ELF-1 (cell line): Measurements from ENCODE around the gene TP53I13.

Experiments
- DNase-seq: peaks from one replicate; pipeline ENCODE4 v3.0.0-alpha.2; 2016; ENCODE audit warnings: low read depth, low spot score

TP53I13 gene

DNA sequence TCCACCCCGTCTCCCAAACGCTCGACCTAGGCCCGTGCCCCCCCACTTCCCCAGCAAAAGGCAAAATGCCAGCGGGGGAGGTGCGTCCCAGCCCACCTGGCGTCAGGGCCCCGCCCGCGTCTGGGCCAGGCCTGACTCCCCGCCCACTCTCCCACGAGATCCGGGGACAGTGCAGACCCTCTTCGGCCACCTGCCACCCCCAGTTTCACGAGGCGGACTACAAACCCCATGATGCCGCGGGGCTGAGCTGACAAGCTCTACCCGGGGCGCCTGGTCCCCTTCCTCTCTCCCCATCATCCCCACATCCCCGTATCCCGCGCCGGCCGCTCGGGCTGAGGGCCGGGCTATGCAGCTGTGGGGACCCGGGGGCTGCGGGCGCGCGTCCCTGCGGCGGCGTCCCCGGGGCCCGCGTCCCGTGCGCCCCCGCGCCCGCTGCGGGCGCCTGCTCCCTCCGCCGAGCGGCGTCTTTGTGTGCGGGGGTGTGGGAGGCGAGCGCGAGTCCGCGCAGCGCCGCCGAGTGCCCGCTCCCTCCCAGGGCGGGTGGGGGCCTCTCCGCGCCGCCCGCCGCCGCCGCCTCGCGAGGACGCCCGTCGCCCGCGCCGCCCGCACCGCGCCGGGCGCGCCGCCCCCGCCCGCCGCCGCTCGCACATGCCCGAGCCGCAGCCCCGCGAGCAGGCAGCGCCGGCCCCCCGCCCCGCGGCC is 24.5 kb downstream of the TP53I13 start, which contains the start of gene ANKRD13B:
Gene ANKRD13B (plus strand): TSS at position 283 of the 702 bp plus-strand sequence. CDS start 490 bp downstream, outside the sequence.
- no peak for DNase-seq

DNA sequence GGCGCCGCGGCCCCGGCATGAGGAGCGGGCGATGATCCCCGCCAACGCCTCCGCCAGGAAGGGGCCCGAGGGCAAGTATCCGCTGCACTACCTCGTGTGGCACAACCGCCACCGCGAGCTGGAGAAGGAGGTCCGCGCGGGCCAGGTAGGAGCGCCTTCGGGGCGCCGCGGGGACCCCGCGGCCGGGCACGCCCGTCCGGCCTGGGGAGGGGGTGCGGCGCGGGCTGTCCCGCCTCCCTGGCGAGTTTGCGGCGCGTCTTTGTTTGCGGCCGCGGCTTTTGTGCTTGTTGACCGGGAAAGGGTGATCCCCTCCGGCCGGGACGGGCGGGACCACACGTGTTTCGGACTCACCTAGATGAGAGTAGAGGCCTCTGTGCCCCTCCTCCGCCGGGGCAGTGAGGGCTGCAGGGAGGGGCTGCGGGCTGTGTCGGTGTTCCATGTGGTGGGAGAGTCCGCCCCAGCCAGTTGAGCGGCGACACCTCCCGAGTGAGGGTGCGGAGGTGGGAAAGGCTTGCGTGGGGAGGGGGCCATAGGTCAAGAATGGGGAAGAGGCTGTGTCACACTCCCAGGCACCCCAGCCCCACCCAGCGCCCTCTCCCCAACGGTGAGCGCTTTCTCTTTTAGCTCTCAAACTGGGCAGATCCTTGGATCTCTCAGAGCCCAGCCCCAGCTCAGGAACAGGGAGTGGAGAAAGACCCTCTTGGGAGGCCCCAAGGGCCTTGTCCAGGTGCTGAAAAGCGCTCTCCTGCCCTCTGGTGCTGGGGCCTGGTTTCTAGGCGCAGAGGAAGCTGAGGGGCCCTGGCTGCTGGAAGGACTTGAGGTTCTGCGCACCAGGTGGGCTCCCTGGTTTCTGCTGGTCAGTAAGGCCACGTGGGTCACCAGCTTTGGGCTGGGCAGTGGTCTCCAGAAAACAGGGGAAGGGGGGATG is 25.4 kb downstream of the TP53I13 start:
- DNase-seq, result peak; percentile 74

DNA sequence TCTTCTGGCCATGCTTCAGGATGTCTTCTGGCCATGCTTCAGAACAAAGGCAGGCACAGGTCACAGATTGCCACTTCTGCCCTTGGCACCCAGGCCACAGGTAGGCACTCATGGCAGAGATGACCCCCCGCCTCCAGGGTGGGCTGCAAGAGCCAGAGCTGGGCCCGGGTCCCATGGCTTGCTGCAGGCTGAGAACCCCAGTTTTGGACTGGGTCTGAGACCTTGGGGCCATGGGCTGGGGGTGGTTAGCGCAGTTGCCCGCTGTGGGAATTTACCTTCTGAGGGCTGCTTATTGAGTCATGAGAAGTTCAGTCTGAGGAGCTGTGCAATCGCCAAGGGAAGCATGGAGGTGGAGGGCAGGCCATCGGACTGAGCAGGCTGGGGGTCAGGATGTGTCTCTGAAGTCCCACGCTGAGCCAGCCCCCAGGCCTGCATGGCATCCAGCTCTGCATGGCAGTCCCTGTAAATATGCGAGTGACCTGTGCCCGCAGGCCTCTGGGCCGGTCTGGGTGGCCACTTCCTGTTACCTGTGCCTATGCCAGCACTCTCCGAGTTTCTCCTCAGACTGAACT is 26.1 kb downstream of the TP53I13 start:
- no peak for DNase-seq

DNA sequence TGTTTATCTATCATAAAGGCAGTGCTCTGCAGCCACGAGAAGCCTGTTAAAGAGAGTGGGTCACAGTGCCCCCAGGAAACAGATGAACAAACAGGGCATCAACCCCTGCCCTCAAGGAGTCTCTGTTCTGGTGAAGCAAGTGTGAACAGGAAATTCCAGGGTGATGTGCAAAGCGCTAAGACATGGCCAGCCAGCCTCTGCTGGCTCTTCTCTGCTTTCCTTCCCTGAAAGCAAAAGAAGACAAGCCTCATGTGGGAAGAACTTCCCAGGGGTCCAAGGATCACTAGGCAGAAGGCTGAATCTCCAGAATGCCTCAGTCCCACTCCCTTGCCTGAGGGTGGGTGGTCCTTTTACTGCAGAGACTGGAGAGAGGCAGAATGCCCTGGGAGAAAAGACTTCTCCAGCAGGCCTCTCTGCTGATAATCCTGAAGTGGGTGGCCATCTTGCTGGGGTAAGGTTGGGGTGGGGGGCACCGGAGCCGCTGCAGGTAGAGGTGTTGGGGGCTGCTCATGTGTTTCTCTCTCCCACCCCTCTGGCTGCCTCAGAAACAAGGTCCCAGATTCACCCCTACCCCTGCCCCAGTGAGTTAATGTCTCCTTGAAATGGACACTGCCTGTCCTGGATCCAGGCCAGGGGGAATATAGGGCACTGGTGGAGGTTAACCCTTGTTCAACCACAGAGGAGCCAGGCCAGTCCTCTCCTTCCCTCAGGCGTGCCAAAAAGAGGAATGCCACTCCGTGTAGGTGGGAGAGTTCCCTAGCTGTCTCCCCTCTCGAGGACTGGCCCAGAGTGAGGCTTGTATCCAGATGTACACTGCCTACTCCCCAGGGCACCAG is 26.8 kb downstream of the TP53I13 start:
- peak; percentile 47 for DNase-seq

DNA sequence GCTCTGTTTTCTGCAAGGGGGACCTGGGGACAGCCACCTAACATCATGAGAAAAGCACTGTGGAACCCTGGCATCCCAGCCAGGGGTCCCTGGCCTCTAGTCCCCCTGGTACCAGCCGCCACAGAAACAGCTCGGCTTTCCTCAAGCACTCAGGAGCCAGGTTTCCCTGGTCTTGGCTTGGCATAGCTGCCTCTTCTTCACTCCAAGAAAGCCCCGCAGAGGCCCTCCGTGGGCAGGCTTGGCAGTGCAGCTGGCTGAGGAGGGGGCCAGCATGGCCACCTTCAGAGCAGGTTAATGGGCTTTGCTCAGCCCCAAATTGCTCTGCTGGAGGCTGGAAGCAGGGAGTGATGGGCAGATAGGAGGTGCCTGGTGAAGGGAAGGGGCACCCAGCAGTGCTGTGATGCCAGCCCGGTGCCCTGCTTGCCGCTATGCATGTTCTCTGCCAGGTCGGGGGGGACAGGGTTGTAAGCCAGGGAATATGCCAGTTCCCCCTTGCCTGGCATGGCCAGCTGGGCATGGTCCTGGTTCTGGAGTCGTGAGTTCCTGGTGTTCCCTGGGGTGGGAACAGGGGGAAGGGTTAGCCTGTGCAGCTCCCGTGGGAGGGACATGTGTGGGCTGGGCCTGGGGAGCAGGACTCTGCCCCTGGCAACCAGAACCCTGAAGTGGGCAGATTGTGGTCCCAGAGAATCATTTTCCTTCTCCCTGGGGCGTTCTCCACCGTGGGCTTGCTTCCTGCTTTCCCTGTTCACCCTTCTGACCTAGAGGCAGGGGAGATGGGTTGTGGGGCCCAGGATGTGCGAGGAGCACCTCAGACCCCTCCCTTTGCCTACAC is 27.7 kb downstream of the TP53I13 start:
- no peak for DNase-seq

DNA sequence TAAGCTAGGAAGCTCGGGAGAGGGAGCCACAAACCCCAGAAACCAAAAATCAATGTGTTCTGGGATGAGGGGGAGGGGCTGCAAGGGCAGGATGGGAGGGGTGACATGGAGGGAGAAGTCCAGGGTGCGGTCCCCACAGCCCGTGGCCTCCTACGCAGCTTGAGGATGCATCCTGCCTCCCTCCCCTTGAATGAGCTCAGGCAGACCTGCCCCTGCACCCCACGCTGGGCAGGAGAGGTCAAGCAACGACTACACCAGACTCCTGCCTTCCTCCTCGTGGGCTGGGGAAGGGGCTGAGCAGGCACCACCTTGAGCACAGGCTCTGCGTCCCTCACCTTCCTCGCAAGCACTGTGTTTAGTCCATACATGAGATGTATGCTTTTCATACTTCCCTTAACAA is 28.3 kb downstream of the TP53I13 start:
- no peak for DNase-seq

DNA sequence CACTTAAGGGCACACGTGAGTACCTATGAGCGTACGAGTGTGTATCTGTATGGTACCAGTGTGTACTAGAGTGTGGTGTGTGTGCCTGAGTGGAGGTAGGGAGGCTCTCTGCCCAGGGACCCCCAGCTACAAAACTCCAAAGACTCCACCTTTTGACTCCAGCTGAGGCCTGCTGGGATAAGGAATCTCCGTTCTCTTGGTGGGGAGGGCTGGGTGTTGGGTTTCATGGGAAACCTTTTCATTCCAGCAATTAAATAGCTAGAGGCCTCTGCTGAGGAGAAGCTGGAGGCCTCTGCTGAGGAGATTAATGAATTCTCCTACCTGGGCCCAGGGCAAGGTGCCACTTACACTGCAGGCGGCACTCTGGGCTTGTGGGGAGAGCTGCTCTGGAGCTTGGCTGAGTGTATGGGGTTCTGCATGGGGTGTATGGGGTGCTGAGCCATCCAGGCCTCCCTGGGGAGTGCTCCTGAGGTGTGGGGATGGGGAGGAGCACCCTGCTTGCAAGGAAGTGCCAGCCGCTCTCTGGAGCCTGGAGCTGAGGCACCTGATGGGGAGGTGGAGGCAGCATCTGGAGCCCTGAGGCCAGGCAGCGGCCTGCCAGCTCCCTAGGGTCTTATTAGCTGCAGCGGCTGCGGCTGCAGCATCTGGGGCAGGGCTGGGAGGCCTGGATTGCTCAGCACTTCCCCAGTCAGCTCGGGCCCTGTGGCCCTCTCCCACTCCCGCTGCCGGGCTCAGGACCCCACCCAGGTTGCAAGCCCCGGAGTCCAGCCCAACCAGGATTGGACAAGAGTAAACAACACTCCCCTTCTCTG is 29.1 kb downstream of the TP53I13 start:
- DNase-seq, result peak; percentile 71

DNA sequence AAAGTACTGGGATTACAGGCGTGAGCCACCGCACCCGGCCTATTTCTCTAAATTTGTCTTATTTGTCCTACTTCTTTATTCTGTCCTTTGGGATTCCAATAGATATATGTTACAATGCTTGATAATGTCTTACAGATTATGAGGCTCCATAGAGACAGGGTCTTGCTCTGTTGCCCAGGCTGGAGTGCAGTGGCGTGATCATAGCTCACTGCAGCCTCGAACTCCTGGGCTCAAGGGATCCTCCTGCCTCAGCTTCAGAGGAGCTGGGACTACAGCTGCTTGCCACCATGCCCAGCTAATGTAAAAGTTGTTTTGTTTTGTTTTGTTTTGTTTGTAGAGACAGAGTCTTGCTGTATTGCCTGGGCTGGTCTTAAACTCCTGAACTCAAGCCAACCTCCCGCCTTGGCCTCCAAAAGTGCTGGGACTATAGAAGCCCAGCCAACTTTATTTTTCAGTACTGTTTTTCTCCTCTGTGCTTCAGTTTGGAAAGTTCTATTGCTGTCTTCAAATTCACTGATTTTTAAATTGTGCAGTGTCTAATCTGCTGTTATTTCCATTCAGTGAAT is 34.7 kb downstream of the TP53I13 start:
- no peak for DNase-seq

DNA sequence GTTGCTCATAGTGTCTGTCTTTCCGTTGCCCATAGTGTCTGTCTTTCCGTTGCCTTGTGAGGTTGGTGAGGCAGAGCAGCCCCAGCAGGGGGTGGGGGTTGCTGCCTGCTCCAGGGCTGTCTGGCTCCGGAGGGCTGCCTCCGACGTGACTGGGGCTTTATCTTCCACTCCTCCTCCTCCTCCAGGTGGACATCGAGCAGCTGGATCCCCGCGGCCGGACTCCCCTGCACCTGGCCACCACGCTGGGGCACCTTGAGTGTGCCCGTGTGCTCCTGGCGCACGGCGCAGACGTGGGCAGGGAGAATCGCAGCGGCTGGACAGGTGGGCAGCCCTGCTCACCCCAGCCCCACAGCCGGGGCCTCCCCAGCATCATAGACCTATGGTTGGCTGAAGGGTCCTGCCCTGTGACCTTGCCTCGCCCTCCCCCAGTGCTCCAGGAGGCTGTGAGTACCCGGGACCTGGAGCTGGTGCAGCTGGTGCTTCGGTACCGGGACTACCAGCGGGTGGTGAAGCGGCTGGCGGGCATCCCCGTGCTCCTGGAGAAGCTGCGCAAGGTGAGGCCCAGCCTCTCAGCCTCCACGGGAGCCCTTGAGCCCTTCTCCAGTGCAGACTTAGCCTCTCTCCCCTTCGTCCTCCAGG is 39.2 kb downstream of the TP53I13 start:
- DNase-seq, result no peak

DNA sequence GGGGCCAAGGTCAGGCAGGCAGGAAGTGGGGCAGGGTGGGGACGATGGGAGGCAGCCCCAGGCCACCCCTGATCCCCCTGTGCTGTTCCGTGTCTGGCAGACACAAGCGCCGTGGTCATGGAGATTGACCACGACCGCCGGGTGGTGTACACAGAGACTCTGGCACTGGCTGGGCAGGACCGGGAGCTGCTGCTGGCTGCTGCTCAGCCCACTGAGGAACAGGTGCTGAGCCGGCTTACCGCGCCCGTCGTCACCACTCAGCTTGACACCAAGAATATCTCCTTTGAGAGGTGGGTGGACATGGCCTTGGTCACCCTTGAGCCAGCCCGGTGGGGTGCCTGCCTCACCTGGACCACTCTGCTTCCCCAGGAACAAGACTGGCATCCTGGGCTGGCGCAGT is 40.5 kb downstream of the TP53I13 start:
- no peak for DNase-seq

DNA sequence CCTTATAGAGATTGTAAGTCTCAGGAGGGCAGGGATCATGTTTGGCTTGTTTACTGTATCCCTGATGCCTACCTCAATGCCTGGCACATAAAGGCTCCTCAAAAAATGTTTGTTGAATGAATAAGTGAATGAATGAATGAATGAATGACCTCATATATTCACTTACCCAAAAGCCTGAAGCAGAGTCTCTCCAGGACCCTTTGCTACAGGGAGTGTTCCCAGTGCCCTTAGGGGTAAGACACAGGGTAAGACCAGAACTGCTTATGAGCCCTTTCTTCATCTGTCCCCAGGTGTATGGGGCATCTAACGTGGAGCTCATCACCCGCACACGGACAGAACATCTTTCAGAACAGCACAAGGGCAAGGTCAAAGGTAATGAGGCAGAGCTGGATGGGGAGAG is 41.9 kb downstream of the TP53I13 start:
- no peak for DNase-seq

DNA sequence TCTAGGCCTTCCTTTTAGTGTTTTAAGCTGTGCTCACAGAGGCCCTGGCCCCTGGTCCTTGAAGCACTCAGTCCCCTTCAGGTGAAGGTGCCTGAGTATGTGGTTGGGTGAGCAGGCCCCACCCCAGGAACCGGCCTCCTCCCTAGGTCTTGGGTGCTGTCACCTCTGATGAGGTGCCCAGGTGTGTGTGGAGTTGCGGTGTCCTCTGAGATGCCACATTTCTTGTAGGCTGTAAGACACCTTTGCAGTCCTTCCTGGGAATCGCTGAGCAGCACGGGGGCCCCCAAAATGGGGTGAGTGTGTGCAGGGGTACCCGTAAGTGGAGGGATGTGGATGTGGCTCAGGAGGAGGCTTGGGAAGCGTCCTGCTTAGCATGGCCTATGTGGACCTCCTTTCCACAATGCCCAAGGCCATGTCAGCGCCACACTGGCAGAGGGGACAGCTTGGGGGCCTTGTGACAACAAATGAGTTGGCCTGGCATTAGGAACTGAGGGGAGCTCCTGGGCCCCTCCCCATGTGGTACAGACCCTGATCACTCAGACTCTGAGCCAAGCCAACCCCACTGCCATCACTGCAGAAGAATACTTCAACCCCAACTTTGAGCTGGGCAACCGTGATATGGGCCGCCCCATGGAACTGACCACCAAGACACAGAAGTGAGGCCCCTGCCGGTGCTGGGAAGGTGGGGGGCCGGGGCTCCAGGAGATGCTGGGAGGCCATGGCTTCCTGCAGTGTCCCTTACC is 43.0 kb downstream of the TP53I13 start:
- DNase-seq, result no peak

DNA sequence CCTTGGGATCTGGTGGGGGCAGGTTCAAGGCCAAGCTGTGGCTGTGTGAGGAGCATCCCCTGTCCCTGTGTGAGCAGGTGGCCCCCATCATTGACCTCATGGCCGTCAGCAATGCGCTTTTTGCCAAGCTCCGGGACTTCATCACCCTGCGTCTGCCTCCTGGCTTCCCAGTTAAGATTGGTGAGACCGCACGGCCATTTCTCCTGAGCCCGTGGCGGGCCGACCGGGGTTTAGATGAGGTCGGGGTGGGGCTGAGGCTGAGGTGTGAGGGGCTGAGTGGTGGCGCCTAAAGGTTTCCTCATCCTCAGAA is 43.5 kb downstream of the TP53I13 start:
- DNase-seq, result no peak

DNA sequence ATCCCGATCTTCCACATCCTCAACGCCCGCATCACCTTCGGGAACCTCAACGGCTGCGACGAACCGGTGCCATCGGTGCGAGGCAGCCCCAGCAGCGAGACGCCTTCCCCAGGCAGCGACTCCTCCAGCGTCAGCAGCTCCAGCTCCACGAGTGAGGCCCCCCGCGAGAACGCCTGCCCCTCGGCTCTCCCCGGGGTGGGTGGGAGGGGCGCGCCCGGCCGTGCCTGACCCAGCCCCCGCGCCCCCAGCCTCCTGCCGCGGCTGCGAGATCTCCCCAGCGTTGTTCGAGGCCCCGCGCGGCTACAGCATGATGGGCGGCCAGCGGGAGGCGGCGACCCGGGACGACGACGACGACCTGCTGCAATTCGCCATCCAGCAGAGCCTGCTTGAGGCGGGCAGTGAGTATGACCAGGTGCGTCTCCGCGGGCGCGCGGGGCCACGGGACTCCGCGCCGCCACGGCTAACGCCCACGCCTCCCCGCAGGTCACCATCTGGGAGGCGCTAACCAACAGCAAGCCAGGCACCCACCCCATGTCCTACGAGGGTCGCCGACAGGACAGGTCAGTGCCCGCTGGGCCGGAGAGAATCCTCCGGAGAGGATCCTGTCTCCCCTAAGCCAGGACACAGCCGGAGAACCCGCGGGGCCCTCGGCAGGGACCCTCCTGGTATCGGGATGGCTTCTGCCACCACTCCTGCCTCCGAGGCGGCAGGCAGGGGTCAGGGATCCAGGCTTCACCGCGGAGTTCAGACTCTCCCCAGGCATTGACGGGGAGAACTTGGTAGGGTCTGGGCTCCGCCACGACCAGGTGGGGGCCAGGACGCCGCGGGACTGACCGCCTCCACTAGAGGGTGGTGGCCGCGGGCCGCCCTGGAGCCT is 44.1 kb downstream of the TP53I13 start:
- DNase-seq, result no peak

DNA sequence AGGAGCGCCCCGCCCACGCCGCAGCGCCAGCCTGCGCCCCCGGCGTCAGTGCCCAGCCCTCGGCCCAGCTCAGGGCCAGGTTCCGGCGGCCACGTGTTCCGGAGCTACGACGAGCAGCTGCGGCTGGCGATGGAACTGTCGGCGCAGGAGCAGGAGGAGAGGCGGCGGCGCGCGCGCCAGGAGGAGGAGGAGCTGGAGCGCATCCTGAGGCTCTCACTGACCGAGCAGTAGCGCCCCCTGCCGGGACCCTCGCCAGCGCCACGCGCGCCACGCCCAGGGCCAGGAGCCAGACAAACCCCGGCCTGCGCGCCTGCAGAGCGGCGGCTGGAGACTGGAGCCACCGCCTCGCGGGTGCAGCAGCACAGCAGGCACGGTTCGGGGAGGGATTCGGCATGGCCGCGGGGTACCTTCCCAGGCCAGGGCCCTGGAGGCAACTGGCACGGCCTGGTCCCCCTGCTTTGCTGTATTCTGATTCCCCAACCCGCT is 44.9 kb downstream of the TP53I13 start:
- peak; percentile 98 for DNase-seq

DNA sequence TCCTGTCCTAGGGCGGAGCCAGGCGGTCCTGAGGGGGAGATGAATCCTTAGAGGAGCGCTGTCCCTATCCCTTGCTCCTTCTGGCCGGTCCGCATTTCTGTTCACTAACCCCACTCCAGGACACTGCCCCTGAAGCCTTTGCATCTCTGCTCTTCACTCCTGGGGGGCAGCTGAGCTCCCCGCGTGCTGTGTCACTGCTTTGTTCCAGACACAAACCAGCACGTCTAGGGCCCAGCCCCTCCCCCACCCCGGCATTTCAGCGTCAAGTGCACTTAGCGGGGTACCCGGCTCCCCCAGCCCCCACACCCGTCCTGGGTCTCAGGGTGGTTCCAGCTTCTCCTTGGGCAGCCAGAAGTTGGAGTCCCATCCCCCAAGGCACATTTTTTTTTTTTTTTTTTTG is 45.4 kb downstream of the TP53I13 start:
- no peak for DNase-seq

DNA sequence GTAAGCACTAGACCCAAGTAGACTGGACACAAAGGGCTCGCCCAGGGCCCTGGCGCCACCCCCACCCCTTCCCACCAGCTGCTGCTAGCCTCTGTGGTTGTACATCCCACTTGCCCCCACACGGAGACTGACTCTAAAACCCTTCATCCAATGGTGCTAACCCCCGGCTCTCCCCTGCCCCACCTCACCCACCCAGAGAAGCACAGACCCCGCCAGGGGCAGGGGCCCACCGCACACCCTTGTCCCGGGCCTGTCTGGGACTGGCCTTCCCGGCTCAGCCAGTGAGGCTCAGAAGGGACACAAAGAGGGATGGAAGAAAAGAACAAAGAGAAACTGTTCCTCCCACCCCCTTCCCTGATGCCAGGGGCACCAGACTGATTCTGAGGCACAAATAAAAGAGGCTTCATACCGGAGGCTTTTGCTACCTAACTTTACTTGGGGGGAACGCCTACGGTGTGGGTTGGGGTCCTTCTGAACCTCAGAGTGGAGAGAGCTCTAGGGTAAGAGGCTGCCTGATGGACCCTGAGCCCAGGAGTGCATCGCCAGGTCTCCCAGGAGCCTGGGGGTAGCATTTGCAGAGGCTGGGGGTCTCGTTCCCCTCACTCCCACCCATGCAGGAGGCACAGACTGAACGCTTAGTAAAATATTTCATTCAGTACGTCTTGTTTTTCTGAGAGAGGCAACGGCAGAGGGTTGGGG is 46.0 kb downstream of the TP53I13 start:
- DNase-seq, result no peak
